Measurements from ENCODE around the gene MYCN.
"Not testable (repeated sequence)": the region's sequence is repeated elsewhere in the genome, so short reads cannot be mapped to it uniquely, and the experiment has no call there.

Gene MYCN

GRCh38 chr2:15943378-15944280 is 3.3 kb downstream of the MYCN start:
- peak; percentile 80 for DNase-seq (ENCODE audit: low read depth, low spot score)

DNA sequence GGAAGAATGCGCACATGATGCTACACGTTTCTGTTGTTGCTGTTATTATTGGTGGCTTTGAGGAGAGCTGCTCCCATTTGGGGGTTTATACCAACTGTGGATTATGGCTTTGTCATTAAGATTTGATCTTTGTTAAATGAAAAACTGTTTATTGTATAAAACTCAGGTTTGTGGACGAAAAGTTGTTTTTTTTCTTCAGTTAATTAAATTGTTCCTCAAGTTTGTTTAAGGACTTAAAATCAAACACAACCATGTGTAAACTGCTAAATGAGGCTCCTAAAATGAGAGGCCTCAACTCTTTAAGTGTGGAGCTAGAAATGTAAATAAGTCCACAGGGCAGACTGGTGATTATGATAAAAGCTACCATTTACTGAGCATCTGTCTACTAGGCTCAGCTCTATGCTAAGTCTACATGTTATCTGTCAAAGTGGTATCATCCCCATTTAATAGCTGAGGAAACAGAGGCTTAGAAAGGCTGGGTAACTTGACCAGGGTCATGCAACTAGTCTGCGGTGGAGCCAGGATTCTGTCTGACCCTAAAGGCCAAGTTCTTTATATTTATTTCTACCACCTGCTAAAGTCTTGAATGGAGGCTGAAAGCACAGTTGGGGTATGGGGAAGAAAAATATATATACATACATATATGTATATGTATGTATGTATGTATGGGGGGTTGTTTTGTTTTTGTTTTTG is 4.1 kb downstream of the MYCN start:
- no peak for DNase-seq (ENCODE audit: low read depth, low spot score)

- no peak for DNase-seq (ENCODE audit: low read depth, low spot score)
These were observed 5.8 kb downstream of the MYCN start for GRCh38 chr2:15945909-15946705.

- no peak for DNase-seq (ENCODE audit: low read depth, low spot score)
These were observed 6.6 kb downstream of the MYCN start for GRCh38 chr2:15946983-15947382.

- DNase-seq (ENCODE audit: low read depth, low spot score), result no peak
These were observed 7.1 kb downstream of the MYCN start for GRCh38 chr2:15947431-15947830.

- no peak for DNase-seq (ENCODE audit: low read depth, low spot score)
These were observed 8.3 kb downstream of the MYCN start for GRCh38 chr2:15948704-15948957.

DNA sequence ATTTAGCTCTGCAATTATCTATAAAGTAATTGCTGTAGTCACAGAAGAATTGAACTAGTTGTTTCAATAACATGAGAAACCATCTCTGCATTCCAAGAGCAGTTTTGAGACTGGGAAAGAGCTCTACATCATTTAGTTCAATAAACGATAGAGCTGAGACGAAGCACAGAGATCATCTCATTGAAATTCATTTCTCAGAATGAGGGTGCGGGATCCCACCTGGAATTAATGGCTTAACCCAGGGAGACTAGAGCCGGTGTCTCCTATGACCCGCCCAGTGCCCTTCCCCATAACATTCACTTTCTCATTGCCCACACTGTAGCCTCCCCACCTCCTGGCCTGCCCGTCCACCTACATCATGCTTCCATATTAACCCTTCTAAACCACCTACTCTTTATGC is 8.8 kb downstream of the MYCN start:
- no peak for DNase-seq (ENCODE audit: low read depth, low spot score)

- DNase-seq (ENCODE audit: low read depth, low spot score), result no peak
These were observed 9.2 kb downstream of the MYCN start for GRCh38 chr2:15949551-15949950.

- no peak for DNase-seq (ENCODE audit: low read depth, low spot score)
These were observed 10.0 kb downstream of the MYCN start for GRCh38 chr2:15950088-15950952.

- DNase-seq (ENCODE audit: low read depth, low spot score), result not testable (repeated sequence)
These were observed 11.6 kb downstream of the MYCN start for GRCh38 chr2:15951936-15952335.

DNA sequence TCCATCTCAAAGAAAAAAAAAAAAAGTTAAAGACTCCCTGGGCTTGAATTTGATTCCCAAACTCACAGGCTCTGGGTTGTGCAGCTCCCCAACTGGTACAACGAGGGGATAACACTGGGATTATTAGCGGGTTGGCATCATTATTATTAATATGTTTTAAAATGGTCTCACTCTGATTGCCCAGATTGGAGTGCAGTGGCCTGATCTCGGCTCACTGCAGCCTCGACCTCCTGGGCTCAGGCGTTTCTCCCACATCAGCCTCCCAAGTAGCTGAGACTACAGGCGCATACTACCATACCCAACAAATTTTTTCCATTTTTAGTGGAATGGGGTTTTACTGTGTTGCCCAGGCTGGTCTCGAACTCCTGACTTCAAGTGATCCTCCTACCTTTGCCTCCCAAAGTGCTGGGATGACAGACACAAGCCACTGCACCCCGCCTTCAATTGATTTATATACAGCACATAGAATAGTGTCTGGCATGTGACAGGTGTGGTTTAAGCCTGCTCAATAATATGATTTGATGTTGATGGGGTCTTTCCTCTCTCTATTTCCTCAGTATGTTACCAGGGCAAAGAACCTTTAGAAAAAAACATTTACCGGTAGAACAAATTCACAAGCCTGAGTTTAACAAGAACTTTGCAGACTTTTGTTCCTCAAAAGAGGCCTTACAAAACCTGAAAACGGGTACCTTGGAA is 12.2 kb downstream of the MYCN start:
- no peak for DNase-seq (ENCODE audit: low read depth, low spot score)

- no peak for DNase-seq (ENCODE audit: low read depth, low spot score)
These were observed 12.8 kb downstream of the MYCN start for GRCh38 chr2:15953147-15953630.

- no peak for DNase-seq (ENCODE audit: low read depth, low spot score)
These were observed 13.7 kb downstream of the MYCN start for GRCh38 chr2:15953891-15954680.

DNA sequence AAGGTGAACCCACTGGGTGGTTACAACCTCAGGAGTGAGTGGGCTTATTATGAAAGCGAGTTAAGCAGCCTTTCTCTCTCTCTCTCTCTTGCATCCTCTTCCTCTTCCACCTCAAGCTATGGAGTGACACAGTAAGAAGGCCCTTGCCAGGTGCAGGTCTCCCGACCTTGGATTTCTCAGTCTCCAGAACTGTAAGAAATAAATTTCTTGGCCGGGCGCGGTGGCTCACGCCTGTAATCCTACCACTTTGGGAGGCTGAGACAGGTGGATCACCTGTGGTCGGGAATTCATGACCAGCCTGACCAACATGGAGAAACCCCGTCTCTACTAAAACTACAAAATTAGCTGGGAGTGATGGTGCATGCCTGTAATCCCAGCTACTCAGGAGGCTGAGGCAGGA is 14.4 kb downstream of the MYCN start:
- DNase-seq (ENCODE audit: low read depth, low spot score), result no peak

- no peak for DNase-seq (ENCODE audit: low read depth, low spot score)
These were observed 15.1 kb downstream of the MYCN start for GRCh38 chr2:15955232-15955988.

DNA sequence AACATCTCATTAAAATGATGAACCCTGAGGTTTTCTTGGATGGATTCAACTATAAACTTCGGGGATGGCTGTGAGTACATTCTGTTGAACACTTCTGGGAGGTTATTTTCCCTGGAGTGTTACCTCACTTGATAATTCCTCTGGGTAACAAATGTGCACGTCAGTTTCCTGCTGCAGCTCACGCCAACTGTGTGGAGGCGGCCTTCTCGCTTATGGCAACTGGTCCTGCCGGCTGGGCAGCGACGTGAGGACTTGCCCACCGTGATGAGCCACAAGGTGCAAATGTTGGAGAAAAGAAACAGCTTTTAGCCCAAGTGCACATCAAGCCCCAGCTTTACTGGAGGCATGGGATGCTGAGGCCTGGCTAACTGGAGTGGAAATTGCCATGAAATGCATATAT is 15.9 kb downstream of the MYCN start:
- no peak for DNase-seq (ENCODE audit: low read depth, low spot score)

GRCh38 chr2:15956751-15957736 is 16.7 kb downstream of the MYCN start:
- DNase-seq (ENCODE audit: low read depth, low spot score), result no peak
